Fibroblast of lung (primary cell): Measurements from ENCODE around the gene MYO10. TPM values are rescaled to one million over a fixed set of nuclear protein-coding genes. Genes with fewer than 3 reads are reported as not detected.

Experiments used
- DNase-seq, 2 donors: peaks; one replicate each; pipeline versions ENCODE4 v3.0.0 to v3.0.0-alpha.2; 2010; ENCODE audit warnings: low read depth in 2 of 2
- H2AFZ ChIP-seq: 2 replicates; pipeline ENCODE4 v1.5.1; 2012; ENCODE audit warnings: low read length, control low read depth, inconsistent platforms
- H3K27ac ChIP-seq: 2 replicates; pipeline ENCODE4 v1.5.1; 2011; ENCODE audit warnings: low read length, control low read depth; ENCODE audit not compliant: insufficient read depth
- H3K27me3 ChIP-seq: 2 replicates; pipeline ENCODE4 v1.5.1; 2011; ENCODE audit warnings: mild to moderate bottlenecking, low read length; ENCODE audit not compliant: control insufficient read depth, insufficient read depth
- H3K36me3 ChIP-seq: 2 replicates; pipeline ENCODE4 v1.5.1; 2011; ENCODE audit warnings: low read length; ENCODE audit not compliant: control insufficient read depth, insufficient read depth
- H3K4me1 ChIP-seq: 2 replicates; pipeline ENCODE4 v1.5.1; 2011; ENCODE audit warnings: low read length; ENCODE audit not compliant: control insufficient read depth, insufficient read depth; ENCODE audit errors: extremely low read depth
- H3K4me2 ChIP-seq: 2 replicates; pipeline ENCODE4 v1.5.1; 2011; ENCODE audit warnings: low read length, control low read depth; ENCODE audit not compliant: insufficient read depth; ENCODE audit errors: extremely low read depth
- H3K4me3 ChIP-seq, 4 experiments: fragments of 200-600 bp in 1 of 4; sonication (generic) in 1 of 4; replicated peaks in 1 of 4; 2 replicates each; pipeline ENCODE4 v1.5.1; 2011 to 2016; ENCODE audit warnings: low read length in 4 of 4, low read depth in 3 of 4, mild to moderate bottlenecking in 3 of 4, control low read depth in 2 of 4, inconsistent platforms in 1 of 4, mixed read lengths in 1 of 4; ENCODE audit not compliant: insufficient read depth in 1 of 4; ENCODE audit errors: control extremely low read depth in 1 of 4
- H3K79me2 ChIP-seq: 2 replicates; pipeline ENCODE4 v1.5.1; 2012; ENCODE audit warnings: mild to moderate bottlenecking, low read length, inconsistent platforms; ENCODE audit not compliant: control insufficient read depth, insufficient read depth
- H3K9ac ChIP-seq: 2 replicates; pipeline ENCODE4 v1.5.1; 2011; ENCODE audit warnings: mild to moderate bottlenecking, low read length, control low read depth; ENCODE audit not compliant: insufficient read depth
- H3K9me3 ChIP-seq: 2 replicates; pipeline ENCODE4 v1.5.1; 2012; ENCODE audit warnings: low read depth, low read length; ENCODE audit not compliant: control insufficient read depth, insufficient read depth
- H4K20me1 ChIP-seq: 2 replicates; pipeline ENCODE4 v1.5.1; 2011; ENCODE audit warnings: low read length; ENCODE audit not compliant: control insufficient read depth, insufficient read depth; ENCODE audit errors: extremely low read depth
- CTCF ChIP-seq, 2 donors: IDR thresholded peaks in 1 of 2; conservative IDR thresholded peaks in 1 of 2; 1 replicate in 1 of 2; 2 replicates in 1 of 2; pipeline ENCODE4 v1.5.1; 2011 to 2012; ENCODE audit warnings: low read length in 2 of 2, control low read depth in 1 of 2, inconsistent platforms in 1 of 2, low read depth in 1 of 2, mild to moderate bottlenecking in 1 of 2
- EZH2 ChIP-seq: IDR thresholded peaks from 2 replicates; pipeline ENCODE4 v1.5.1; 2012; ENCODE audit warnings: low read length, control low read depth, mild to moderate bottlenecking; ENCODE audit errors: missing control alignments
- polyA plus RNA-seq, 2 donors: library from polyadenylated mRNA; depleted of rRNA in 1 of 2; stranded (reverse) in 1 of 2; unstranded in 1 of 2; fragments of >200 nt; gene quantifications; 2 replicates each; pipeline ENCODE4 v1.2.1, GENCODE V29; 2011 to 2012; ENCODE audit warnings: missing spikeins in 1 of 2
- total RNA-seq: library from RNA; depleted of rRNA; stranded (reverse); fragments of >200 nt; gene quantifications from 2 replicates; pipeline ENCODE4 v1.2.1, GENCODE V29; 2014

Gene MYO10
- total and polyA plus RNA-seq, 2 donors (not counting 1 experiment from before 2014, with no cell fraction given): 16.6 to 82.2 TPM

DNA sequence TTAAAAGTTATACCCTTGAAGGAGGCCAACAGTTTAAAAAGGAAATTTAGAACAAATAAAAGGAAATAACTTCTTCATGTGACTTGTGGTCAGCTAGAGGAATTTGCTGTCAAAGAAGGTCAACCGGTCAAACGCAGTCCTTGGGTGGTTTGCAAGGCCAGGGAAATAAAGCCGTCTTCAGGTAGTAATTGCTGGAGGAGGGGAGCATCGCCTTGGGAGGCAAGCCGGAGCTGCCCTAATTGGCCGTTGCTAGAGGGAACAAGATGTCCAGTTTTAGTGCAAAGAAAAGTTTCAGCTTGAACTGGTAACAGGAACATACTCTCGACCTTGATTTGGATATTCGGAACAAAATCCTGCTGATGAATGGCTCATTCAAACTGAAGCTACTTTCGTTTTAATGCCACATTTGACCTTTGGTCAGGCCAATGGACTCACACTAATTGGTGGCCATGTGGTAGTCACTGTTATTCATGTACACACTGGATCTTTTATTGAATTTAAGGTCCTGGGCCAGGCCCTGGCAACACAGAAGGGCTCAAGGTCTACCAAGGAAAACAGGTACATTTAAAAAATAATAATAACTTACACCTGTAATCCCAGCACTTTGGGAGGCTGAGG, 47.0 kb upstream of the MYO10 start:
- Histone ChIP-seq H3K4me1 (no peaks in the 10 kb centered on the region), H3K9ac (no peak overlapping the region), H3K27me3 (no peaks in the 10 kb centered on the region), H3K9me3 (no peaks in the 10 kb centered on the region), H3K79me2 (no peaks in the 10 kb centered on the region), H3K4me3 (no peak overlapping the region), H2AFZ (no peak overlapping the region), H3K27ac (no peak overlapping the region), H3K4me2 (no peak overlapping the region), H3K36me3 (no peaks in the 10 kb centered on the region), H4K20me1 (no peaks in the 10 kb centered on the region)
- TF ChIP-seq EZH2: no peak
- TF ChIP-seq CTCF (conservative IDR thresholded peaks at IDR 0.05 in 1 of 2, IDR thresholded peaks at IDR 0.05 in 1 of 2; ENCODE audit: low read depth in 1 of 2, low read length in 2 of 2): no peak
- DNase-seq: no peak

DNA sequence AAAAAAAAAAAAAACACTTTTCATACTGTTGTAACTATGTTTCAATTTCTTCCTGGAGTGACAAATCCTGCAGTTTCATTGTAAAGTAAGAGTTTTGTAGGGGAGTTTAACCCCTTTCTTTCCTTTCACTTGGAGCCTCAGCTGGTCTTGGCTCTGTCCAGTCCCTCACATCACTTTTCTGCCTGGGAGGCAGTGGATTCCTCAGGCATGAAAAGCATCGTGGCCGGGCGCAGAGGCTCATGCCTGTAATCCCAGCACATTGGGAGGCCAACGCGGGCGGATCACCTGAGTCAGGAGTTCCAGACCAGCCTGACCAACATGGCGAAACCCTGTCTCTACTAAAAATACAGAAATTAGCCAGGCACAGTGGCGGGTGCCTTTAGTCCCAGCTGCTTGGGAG, 45.6 kb upstream of the MYO10 start:
- Histone ChIP-seq H3K27ac (no peak overlapping the region), H3K27me3 (no peaks in the 10 kb centered on the region), H3K4me3 (no peak overlapping the region), H3K79me2 (no peaks in the 10 kb centered on the region), H3K4me1 (no peaks in the 10 kb centered on the region), H3K36me3 (no peaks in the 10 kb centered on the region), H3K9me3 (no peaks in the 10 kb centered on the region), H2AFZ (no peak overlapping the region), H4K20me1 (no peaks in the 10 kb centered on the region), H3K9ac (no peak overlapping the region), H3K4me2 (no peak overlapping the region)
- no peak for DNase-seq
- no peak for TF ChIP-seq EZH2
- no peak for TF ChIP-seq CTCF (conservative IDR thresholded peaks at IDR 0.05 in 1 of 2, IDR thresholded peaks at IDR 0.05 in 1 of 2; ENCODE audit: low read depth in 1 of 2, low read length in 2 of 2)

- DNase-seq: no peak
Observed at GRCh38 chr5:16980983-16981382, 44.9 kb upstream of the MYO10 start.

More at GRCh38 chr5:16980983-16981382, 44.9 kb upstream of the MYO10 start:
- H3K79me2 ChIP-seq: no peaks in the 10 kb centered on the region
- H4K20me1 ChIP-seq: no peaks in the 10 kb centered on the region
- H3K27ac ChIP-seq: no peak overlapping the region
- H3K9me3 ChIP-seq: no peaks in the 10 kb centered on the region
- H3K4me3 ChIP-seq: no peak overlapping the region
- no peak for TF ChIP-seq CTCF (conservative IDR thresholded peaks at IDR 0.05 in 1 of 2, IDR thresholded peaks at IDR 0.05 in 1 of 2; ENCODE audit: low read depth in 1 of 2, low read length in 2 of 2)
- TF ChIP-seq EZH2: no peak
- H3K9ac ChIP-seq: no peak overlapping the region
- no peak overlapping the region for H2AFZ ChIP-seq
- no peaks in the 10 kb centered on the region for H3K27me3 ChIP-seq
- H3K36me3 ChIP-seq: no peaks in the 10 kb centered on the region
- no peaks in the 10 kb centered on the region for H3K4me1 ChIP-seq
- H3K4me2 ChIP-seq: no peak overlapping the region
